Measurements from ENCODE around the gene GTF2B. TPM values are rescaled to one million over a fixed set of nuclear protein-coding genes. Genes with fewer than 3 reads are reported as not detected.
"Not testable (repeated sequence)": the region's sequence is repeated elsewhere in the genome, so short reads cannot be mapped to it uniquely, and the experiment has no call there.

The GTF2B gene
- total RNA-seq, 1 experiment from 2014 or later = 27.0 TPM

- intact Hi-C loops (cut with micrococcal nuclease; ENCODE audit: unreplicated experiment) = no loop called here
- DNase-seq (ENCODE audit: low read depth, low spot score) (peak; percentile 30), ATAC-seq (peak; percentile 72)
- Histone ChIP-seq H3K4me3 (ENCODE audit: low read depth in 2 of 2, low read length in 2 of 2) (no peak overlapping the region), H3K4me1 (ENCODE audit: control insufficient read depth, insufficient read depth, low read length) (no peaks in the 10 kb centered on the region), H3K27ac (ENCODE audit: low read length) (no peak overlapping the region), H3K27me3 (ENCODE audit: control insufficient read depth, insufficient read depth, low read length) (no peaks in the 10 kb centered on the region), H3K9me3 (ENCODE audit: control insufficient read depth, insufficient read depth, low read depth, low read length) (no peaks in the 10 kb centered on the region), H3K36me3 (ENCODE audit: control insufficient read depth, insufficient read depth, low read length) (no peaks in the 10 kb centered on the region)
- no peak for TF ChIP-seq POLR2AphosphoS5 (IDR thresholded peaks at IDR 0.05; ENCODE audit: low read depth, low read length)
- TF ChIP-seq, protein P1, sequence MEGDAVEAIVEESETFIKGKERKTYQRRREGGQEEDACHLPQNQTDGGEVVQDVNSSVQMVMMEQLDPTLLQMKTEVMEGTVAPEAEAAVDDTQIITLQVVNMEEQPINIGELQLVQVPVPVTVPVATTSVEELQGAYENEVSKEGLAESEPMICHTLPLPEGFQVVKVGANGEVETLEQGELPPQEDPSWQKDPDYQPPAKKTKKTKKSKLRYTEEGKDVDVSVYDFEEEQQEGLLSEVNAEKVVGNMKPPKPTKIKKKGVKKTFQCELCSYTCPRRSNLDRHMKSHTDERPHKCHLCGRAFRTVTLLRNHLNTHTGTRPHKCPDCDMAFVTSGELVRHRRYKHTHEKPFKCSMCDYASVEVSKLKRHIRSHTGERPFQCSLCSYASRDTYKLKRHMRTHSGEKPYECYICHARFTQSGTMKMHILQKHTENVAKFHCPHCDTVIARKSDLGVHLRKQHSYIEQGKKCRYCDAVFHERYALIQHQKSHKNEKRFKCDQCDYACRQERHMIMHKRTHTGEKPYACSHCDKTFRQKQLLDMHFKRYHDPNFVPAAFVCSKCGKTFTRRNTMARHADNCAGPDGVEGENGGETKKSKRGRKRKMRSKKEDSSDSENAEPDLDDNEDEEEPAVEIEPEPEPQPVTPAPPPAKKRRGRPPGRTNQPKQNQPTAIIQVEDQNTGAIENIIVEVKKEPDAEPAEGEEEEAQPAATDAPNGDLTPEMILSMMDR (IDR thresholded peaks at IDR 0.05) = peak; percentile 82; the same call in 1 of the 2 replicates
- no TSS peak for BruUV-seq (replicated peaks)
- ChIA-PET CTCF (no interaction called here), POLR2A (no interaction called here)
- in situ Hi-C loops (cut with HindIII; ENCODE audit: low pct_unique_long_range_greater_than_20kb, low sequenced_read_pairs) = no loop called here
These were observed 44.3 kb upstream of the GTF2B start for GRCh38 chr1:88935522-88936222.

GRCh38 chr1:88930176-88930575 is 38.8 kb upstream of the GTF2B start:
- DNase-seq (ENCODE audit: low read depth, low spot score); H3K4me1 ChIP-seq (ENCODE audit: control insufficient read depth, insufficient read depth, low read length); ATAC-seq; POLR2A ChIA-PET; H3K4me3 ChIP-seq (ENCODE audit: low read depth in 2 of 2, low read length in 2 of 2); BruUV-seq (replicated peaks); in situ Hi-C loops (cut with HindIII; ENCODE audit: low pct_unique_long_range_greater_than_20kb, low sequenced_read_pairs); H3K27ac ChIP-seq (ENCODE audit: low read length); H3K36me3 ChIP-seq (ENCODE audit: control insufficient read depth, insufficient read depth, low read length); H3K9me3 ChIP-seq (ENCODE audit: control insufficient read depth, insufficient read depth, low read depth, low read length); CTCF ChIA-PET; intact Hi-C loops (cut with micrococcal nuclease; ENCODE audit: unreplicated experiment); H3K27me3 ChIP-seq (ENCODE audit: control insufficient read depth, insufficient read depth, low read length): not testable (repeated sequence)

- Histone ChIP-seq H3K27me3 (ENCODE audit: control insufficient read depth, insufficient read depth, low read length) (no peaks in the 10 kb centered on the region), H3K36me3 (ENCODE audit: control insufficient read depth, insufficient read depth, low read length) (no peaks in the 10 kb centered on the region)
- CTCF ChIA-PET = no interaction called here
These were observed 31.9 kb upstream of the GTF2B start for GRCh38 chr1:88923224-88923623.

More at GRCh38 chr1:88923224-88923623, 31.9 kb upstream of the GTF2B start:
- no TSS peak for BruUV-seq (replicated peaks)
- in situ Hi-C loops (cut with HindIII; ENCODE audit: low pct_unique_long_range_greater_than_20kb, low sequenced_read_pairs) = no loop called here
- Histone ChIP-seq H3K4me1 (ENCODE audit: control insufficient read depth, insufficient read depth, low read length) (no peaks in the 10 kb centered on the region), H3K27ac (ENCODE audit: low read length) (no peak overlapping the region), H3K4me3 (ENCODE audit: low read depth in 2 of 2, low read length in 2 of 2) (no peak overlapping the region), H3K9me3 (ENCODE audit: control insufficient read depth, insufficient read depth, low read depth, low read length) (peaks cover 4% of the 10 kb centered on the region; the same call in 1 of the 2 replicates)
- ATAC-seq (no peak), DNase-seq (ENCODE audit: low read depth, low spot score) (no peak)
- TF ChIP-seq, protein P1 (IDR thresholded peaks at IDR 0.05) = no peak
- TF ChIP-seq POLR2AphosphoS5 (IDR thresholded peaks at IDR 0.05; ENCODE audit: low read depth, low read length) (no peak), TCF7L2 (IDR thresholded peaks at IDR 0.05; ENCODE audit: low read depth, low read length) (no peak), SIN3A (IDR thresholded peaks at IDR 0.05; ENCODE audit: borderline replicate concordance, insufficient read depth, low read depth, low read length) (no peak)
- TF ChIP-seq, protein P2, sequence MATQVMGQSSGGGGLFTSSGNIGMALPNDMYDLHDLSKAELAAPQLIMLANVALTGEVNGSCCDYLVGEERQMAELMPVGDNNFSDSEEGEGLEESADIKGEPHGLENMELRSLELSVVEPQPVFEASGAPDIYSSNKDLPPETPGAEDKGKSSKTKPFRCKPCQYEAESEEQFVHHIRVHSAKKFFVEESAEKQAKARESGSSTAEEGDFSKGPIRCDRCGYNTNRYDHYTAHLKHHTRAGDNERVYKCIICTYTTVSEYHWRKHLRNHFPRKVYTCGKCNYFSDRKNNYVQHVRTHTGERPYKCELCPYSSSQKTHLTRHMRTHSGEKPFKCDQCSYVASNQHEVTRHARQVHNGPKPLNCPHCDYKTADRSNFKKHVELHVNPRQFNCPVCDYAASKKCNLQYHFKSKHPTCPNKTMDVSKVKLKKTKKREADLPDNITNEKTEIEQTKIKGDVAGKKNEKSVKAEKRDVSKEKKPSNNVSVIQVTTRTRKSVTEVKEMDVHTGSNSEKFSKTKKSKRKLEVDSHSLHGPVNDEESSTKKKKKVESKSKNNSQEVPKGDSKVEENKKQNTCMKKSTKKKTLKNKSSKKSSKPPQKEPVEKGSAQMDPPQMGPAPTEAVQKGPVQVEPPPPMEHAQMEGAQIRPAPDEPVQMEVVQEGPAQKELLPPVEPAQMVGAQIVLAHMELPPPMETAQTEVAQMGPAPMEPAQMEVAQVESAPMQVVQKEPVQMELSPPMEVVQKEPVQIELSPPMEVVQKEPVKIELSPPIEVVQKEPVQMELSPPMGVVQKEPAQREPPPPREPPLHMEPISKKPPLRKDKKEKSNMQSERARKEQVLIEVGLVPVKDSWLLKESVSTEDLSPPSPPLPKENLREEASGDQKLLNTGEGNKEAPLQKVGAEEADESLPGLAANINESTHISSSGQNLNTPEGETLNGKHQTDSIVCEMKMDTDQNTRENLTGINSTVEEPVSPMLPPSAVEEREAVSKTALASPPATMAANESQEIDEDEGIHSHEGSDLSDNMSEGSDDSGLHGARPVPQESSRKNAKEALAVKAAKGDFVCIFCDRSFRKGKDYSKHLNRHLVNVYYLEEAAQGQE (IDR thresholded peaks at IDR 0.05; ENCODE audit: insufficient read depth in 1 of 2, low read depth in 2 of 2, low read length in 1 of 2) = no peak
- intact Hi-C loops (cut with micrococcal nuclease; ENCODE audit: unreplicated experiment) = no loop called here
- POLR2A ChIA-PET = no interaction called here

Data from Panc1 (cell line).